HEK293 (cell line): ENCODE data around the gene SMAD1.

ENCODE experiments used
- CTCF ChIA-PET: fragments of 350-600 bp; formaldehyde crosslinking; extraction: SDS; loops from one replicate; lab custom pipeline; 2021; ENCODE audit warnings: antibody characterized with exemption; lab: Yijun Ruan, JAX
- POLR2A ChIA-PET: fragments of 300-600 bp; formaldehyde crosslinking; extraction: SDS; loops from one replicate; lab custom pipeline; 2020; ENCODE audit warnings: antibody characterized with exemption, inconsistent platforms; lab: Yijun Ruan, JAX
- H3K27ac ChIP-seq: fragments of 200-500 bp; sonication (Bioruptor generic); 2 replicates; pipeline ENCODE4 v1.5.1; 2014; ENCODE audit warnings: low read depth, low read length, control low read depth, inconsistent platforms; ENCODE audit errors: extremely low read depth
- H3K36me3 ChIP-seq, 2 experiments: fragments of 200-500 bp in 1 of 2; sonication (Bioruptor generic) in 1 of 2; 1 replicate in 1 of 2; 2 replicates in 1 of 2; pipeline ENCODE4 v1.5.1; 2014 to 2017; ENCODE audit warnings: inconsistent platforms in 2 of 2, low read length in 2 of 2; ENCODE audit not compliant: control insufficient read depth in 2 of 2, insufficient read depth in 1 of 2
- H3K4me1 ChIP-seq: fragments of 200-500 bp; sonication (Bioruptor generic); 2 replicates; pipeline ENCODE4 v1.5.1; 2014; ENCODE audit warnings: mild to moderate bottlenecking, low read length, inconsistent platforms; ENCODE audit not compliant: control insufficient read depth, insufficient read depth
- H3K4me3 ChIP-seq: 2 replicates; pipeline ENCODE4 v1.5.1; 2011; ENCODE audit warnings: low read depth, mild to moderate bottlenecking, control low read depth, low read length, moderate library complexity
- H3K9me3 ChIP-seq: fragments of 200-500 bp; sonication (Bioruptor generic); 2 replicates; pipeline ENCODE4 v1.5.1; 2014; ENCODE audit warnings: low read depth, low read length, inconsistent platforms; ENCODE audit not compliant: control insufficient read depth, insufficient read depth
- PRDM6 ChIP-seq: fragments of 450-650 bp; formaldehyde crosslinking; IDR thresholded peaks from 2 replicates; pipeline ENCODE4 v1.5.1; 2017; ENCODE audit warnings: missing biosample characterization, missing genetic modification characterization
- RBAK ChIP-seq: fragments of 450-650 bp; formaldehyde crosslinking; IDR thresholded peaks from 2 replicates; pipeline ENCODE4 v1.5.1; 2016; ENCODE audit warnings: missing biosample characterization, missing genetic modification characterization
- TRIM28 ChIP-seq: IDR thresholded peaks from 2 replicates; pipeline ENCODE4 v1.6.1; 2011; ENCODE audit warnings: low read length, control low read depth, borderline replicate concordance
- YY2 ChIP-seq: fragments of 450-650 bp; formaldehyde crosslinking; IDR thresholded peaks from 2 replicates; pipeline ENCODE4 v1.5.1; 2016; ENCODE audit warnings: missing biosample characterization, missing genetic modification characterization
- ZBTB49 ChIP-seq: fragments of 450-650 bp; formaldehyde crosslinking; IDR thresholded peaks from 2 replicates; pipeline ENCODE4 v1.5.1; 2016; ENCODE audit warnings: missing biosample characterization, missing genetic modification characterization, low read depth
- ZBTB7A ChIP-seq: fragments of 450-650 bp; formaldehyde crosslinking; IDR thresholded peaks from 2 replicates; pipeline ENCODE4 v1.5.1; 2016; ENCODE audit warnings: low read depth, missing biosample characterization, missing genetic modification characterization
- ZEB2 ChIP-seq: fragments of 450-650 bp; formaldehyde crosslinking; IDR thresholded peaks from 2 replicates; pipeline ENCODE4 v1.5.1; 2016; ENCODE audit warnings: missing biosample characterization, missing genetic modification characterization
- ZNF138 ChIP-seq: fragments of 450-650 bp; formaldehyde crosslinking; IDR thresholded peaks from 2 replicates; pipeline ENCODE4 v1.5.1; 2016; ENCODE audit warnings: missing biosample characterization, missing genetic modification characterization, borderline replicate concordance
- ZNF211 ChIP-seq: fragments of 450-650 bp; formaldehyde crosslinking; IDR thresholded peaks from 2 replicates; pipeline ENCODE4 v1.5.1; 2016; ENCODE audit warnings: low read depth, missing biosample characterization, missing genetic modification characterization
- ZNF501 ChIP-seq: fragments of 450-650 bp; formaldehyde crosslinking; IDR thresholded peaks from 2 replicates; pipeline ENCODE4 v1.5.1; 2016; ENCODE audit warnings: missing biosample characterization, missing genetic modification characterization
- ZNF558 ChIP-seq: fragments of 450-650 bp; formaldehyde crosslinking; IDR thresholded peaks from 2 replicates; pipeline ENCODE4 v1.5.1; 2016; ENCODE audit warnings: missing biosample characterization, missing genetic modification characterization
- ZNF777 ChIP-seq: fragments of 450-650 bp; formaldehyde crosslinking; IDR thresholded peaks from 2 replicates; pipeline ENCODE4 v1.5.1; 2017; ENCODE audit warnings: missing biosample characterization, missing genetic modification characterization, borderline replicate concordance
- ZNF843 ChIP-seq: fragments of 450-650 bp; formaldehyde crosslinking; IDR thresholded peaks from 2 replicates; pipeline ENCODE4 v1.5.1; 2016; ENCODE audit warnings: missing biosample characterization, missing genetic modification characterization
- TF ChIP-seq, protein P1 (sequence below): fragments of 450-650 bp; formaldehyde crosslinking; IDR thresholded peaks from 2 replicates; pipeline ENCODE4 v1.5.0; 2017; ENCODE audit warnings: missing biosample characterization, missing genetic modification characterization, borderline replicate concordance
- TF ChIP-seq, protein P2 (sequence below): fragments of 450-650 bp; formaldehyde crosslinking; IDR thresholded peaks from 2 replicates; pipeline ENCODE4 v1.5.1; 2016; ENCODE audit warnings: missing biosample characterization, missing genetic modification characterization
- TF ChIP-seq, protein P3 (sequence below): fragments of 450-650 bp; formaldehyde crosslinking; IDR thresholded peaks from 2 replicates; pipeline ENCODE4 v1.5.1; 2017; ENCODE audit warnings: missing biosample characterization, mild to moderate bottlenecking, missing genetic modification characterization, moderate library complexity
- TF ChIP-seq, protein P4 (sequence below): fragments of 450-650 bp; formaldehyde crosslinking; IDR thresholded peaks from 2 replicates; pipeline ENCODE4 v1.5.1; 2016; ENCODE audit warnings: missing biosample characterization, missing genetic modification characterization

Gene SMAD1

DNA sequence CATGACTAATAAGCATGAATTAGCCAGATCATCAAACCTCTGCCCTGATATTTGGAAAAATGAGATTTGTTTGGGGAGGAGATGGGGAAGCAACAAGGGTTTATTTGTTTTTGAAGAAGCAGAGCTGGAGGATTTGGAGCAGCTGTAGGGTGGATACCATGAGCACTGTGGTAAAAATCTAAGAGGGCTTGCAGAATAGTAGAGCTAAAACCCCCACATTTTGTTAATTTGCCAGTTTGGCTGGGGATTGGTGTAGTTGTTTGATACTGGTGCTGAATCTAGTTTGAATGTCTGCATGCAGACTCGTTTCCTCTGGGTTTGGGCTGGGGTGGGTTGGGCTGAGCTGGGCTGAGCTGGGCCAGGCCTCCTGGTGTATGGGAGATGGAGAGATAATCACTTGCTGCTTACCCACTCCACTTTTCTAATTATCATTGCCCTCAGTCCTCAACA lies 43.7 kb downstream of the SMAD1 start:
- no peak overlapping the region for H3K27ac ChIP-seq
- no peaks in the 10 kb centered on the region for H3K36me3 ChIP-seq

GRCh38 chr4:145527773-145528172 lies 46.1 kb downstream of the SMAD1 start:
- Histone ChIP-seq H3K4me3 (no peak overlapping the region), H3K4me1 (peaks cover 5% of the 10 kb centered on the region; the same call in 1 of the 2 replicates), H3K36me3 (no peaks in the 10 kb centered on the region), H3K9me3 (no peaks in the 10 kb centered on the region), H3K27ac (no peak overlapping the region)
- POLR2A ChIA-PET = interaction anchor here (0.7 kb wide), 1 partner anchor 163 kb away, joined by 3 read pairs; no protein-coding TSS in a partner anchor
- CTCF ChIA-PET = no interaction called here
- TF ChIP-seq ZEB2 (tag by site-specific recombination) (no peak), ZNF138 (tag by site-specific recombination) (no peak), TRIM28 (no peak), RBAK (tag by site-specific recombination) (no peak), ZNF843 (no peak), ZNF558 (tag by site-specific recombination) (no peak), ZNF777 (tag by site-specific recombination) (no peak), YY2 (tag by site-specific recombination) (no peak), ZBTB7A (tag by site-specific recombination) (no peak), PRDM6 (tag by site-specific recombination) (no peak), ZNF211 (tag by site-specific recombination) (no peak), ZNF501 (tag by site-specific recombination) (no peak)
- TF ChIP-seq, protein P1, sequence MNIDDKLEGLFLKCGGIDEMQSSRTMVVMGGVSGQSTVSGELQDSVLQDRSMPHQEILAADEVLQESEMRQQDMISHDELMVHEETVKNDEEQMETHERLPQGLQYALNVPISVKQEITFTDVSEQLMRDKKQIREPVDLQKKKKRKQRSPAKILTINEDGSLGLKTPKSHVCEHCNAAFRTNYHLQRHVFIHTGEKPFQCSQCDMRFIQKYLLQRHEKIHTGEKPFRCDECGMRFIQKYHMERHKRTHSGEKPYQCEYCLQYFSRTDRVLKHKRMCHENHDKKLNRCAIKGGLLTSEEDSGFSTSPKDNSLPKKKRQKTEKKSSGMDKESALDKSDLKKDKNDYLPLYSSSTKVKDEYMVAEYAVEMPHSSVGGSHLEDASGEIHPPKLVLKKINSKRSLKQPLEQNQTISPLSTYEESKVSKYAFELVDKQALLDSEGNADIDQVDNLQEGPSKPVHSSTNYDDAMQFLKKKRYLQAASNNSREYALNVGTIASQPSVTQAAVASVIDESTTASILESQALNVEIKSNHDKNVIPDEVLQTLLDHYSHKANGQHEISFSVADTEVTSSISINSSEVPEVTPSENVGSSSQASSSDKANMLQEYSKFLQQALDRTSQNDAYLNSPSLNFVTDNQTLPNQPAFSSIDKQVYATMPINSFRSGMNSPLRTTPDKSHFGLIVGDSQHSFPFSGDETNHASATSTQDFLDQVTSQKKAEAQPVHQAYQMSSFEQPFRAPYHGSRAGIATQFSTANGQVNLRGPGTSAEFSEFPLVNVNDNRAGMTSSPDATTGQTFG (tag by site-specific recombination) = no peak
- TF ChIP-seq, protein P2, sequence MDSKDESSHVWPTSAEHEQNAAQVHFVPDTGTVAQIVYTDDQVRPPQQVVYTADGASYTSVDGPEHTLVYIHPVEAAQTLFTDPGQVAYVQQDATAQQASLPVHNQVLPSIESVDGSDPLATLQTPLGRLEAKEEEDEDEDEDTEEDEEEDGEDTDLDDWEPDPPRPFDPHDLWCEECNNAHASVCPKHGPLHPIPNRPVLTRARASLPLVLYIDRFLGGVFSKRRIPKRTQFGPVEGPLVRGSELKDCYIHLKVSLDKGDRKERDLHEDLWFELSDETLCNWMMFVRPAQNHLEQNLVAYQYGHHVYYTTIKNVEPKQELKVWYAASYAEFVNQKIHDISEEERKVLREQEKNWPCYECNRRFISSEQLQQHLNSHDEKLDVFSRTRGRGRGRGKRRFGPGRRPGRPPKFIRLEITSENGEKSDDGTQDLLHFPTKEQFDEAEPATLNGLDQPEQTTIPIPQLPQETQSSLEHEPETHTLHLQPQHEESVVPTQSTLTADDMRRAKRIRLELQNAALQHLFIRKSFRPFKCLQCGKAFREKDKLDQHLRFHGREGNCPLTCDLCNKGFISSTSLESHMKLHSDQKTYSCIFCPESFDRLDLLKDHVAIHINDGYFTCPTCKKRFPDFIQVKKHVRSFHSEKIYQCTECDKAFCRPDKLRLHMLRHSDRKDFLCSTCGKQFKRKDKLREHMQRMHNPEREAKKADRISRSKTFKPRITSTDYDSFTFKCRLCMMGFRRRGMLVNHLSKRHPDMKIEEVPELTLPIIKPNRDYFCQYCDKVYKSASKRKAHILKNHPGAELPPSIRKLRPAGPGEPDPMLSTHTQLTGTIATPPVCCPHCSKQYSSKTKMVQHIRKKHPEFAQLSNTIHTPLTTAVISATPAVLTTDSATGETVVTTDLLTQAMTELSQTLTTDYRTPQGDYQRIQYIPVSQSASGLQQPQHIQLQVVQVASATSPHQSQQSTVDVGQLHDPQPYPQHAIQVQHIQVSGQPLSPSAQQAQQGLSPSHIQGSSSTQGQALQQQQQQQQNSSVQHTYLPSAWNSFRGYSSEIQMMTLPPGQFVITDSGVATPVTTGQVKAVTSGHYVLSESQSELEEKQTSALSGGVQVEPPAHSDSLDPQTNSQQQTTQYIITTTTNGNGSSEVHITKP (tag by site-specific recombination) = no peak

More for the DNA sequence above, 43.7 kb downstream of the SMAD1 start:
- TF ChIP-seq, protein P3, sequence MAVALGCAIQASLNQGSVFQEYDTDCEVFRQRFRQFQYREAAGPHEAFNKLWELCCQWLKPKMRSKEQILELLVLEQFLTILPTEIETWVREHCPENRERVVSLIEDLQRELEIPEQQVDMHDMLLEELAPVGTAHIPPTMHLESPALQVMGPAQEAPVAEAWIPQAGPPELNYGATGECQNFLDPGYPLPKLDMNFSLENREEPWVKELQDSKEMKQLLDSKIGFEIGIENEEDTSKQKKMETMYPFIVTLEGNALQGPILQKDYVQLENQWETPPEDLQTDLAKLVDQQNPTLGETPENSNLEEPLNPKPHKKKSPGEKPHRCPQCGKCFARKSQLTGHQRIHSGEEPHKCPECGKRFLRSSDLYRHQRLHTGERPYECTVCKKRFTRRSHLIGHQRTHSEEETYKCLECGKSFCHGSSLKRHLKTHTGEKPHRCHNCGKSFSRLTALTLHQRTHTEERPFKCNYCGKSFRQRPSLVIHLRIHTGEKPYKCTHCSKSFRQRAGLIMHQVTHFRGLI (tag by site-specific recombination) = peak; percentile 97
- no peak for TF ChIP-seq ZBTB49 (tag by site-specific recombination)
- TF ChIP-seq, protein P4, sequence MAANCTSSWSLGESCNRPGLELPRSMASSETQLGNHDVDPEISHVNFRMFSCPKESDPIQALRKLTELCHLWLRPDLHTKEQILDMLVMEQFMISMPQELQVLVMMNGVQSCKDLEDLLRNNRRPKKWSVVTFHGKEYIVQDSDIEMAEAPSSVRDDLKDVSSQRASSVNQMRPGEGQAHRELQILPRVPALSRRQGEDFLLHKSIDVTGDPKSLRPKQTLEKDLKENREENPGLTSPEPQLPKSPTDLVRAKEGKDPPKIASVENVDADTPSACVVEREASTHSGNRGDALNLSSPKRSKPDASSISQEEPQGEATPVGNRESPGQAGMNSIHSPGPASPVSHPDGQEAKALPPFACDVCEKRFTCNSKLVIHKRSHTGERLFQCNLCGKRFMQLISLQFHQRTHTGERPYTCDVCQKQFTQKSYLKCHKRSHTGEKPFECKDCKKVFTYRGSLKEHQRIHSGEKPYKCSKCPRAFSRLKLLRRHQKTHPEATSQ = no peak
- peaks cover 5% of the 10 kb centered on the region; the same call in 1 of the 2 replicates for H3K4me1 ChIP-seq
- ChIA-PET POLR2A (interaction anchor here (0.7 kb wide), 1 partner anchor 812 kb away, joined by 4 read pairs; no protein-coding TSS in a partner anchor), CTCF (no interaction called here)
- no peak overlapping the region for H3K4me3 ChIP-seq
- H3K9me3 ChIP-seq = no peaks in the 10 kb centered on the region
